HG03558 (cell line): ENCODE data around the gene CNNM1.

ENCODE experiments used
- ATAC-seq: cut with Tn5 transposase; IDR thresholded peaks from one replicate; pipeline ENCODE4 v1.9.1; 2021; ENCODE audit warnings: moderate number of reproducible peaks; ENCODE audit not compliant: unreplicated experiment; ENCODE audit errors: extremely low read depth

Gene CNNM1

GRCh38 chr10:99435986-99436638 lies 107.0 kb downstream of the CNNM1 start:
- no peak for ATAC-seq

- no peak for ATAC-seq
Measured at GRCh38 chr10:99438890-99439289, 109.7 kb downstream of the CNNM1 start.

GRCh38 chr10:99442394-99442793 lies 113.2 kb downstream of the CNNM1 start:
- ATAC-seq, result no peak

DNA sequence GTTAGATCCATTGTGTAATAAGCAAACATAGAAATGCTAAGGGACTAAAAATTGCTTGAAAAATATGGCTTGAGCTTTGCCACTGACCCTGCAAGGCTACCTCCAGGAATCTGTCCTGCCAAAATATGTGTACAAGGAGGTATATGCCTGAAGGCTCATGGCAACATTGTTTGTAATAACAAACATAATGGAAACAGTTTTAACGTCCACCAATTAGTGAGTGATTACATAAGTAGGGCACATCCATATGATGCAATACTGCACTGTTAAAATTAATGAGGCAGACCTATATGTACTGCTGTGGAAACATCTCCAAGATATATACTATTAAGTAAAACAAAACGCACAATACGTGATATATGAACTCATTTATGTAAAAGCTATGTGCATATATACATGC lies 114.3 kb downstream of the CNNM1 start:
- no peak for ATAC-seq
